GM18502 (cell line): ENCODE results near the gene PAOX.
A peak's percentile ranks its signal among the peaks of the same experiment; 100 is the strongest.
"Not testable (repeated sequence)": the region's sequence is repeated elsewhere in the genome, so short reads cannot be mapped to it uniquely, and the experiment has no call there.

Experiments used
- ATAC-seq: cut with Tn5 transposase; IDR thresholded peaks from one replicate; pipeline ENCODE4 v1.9.1; 2021; ENCODE audit warnings: mild to moderate bottlenecking; ENCODE audit not compliant: unreplicated experiment, poor library complexity

The PAOX gene

GRCh38 chr10:133400624-133401424 lies 21.8 kb downstream of the PAOX start:
- ATAC-seq: peak; percentile 82

DNA sequence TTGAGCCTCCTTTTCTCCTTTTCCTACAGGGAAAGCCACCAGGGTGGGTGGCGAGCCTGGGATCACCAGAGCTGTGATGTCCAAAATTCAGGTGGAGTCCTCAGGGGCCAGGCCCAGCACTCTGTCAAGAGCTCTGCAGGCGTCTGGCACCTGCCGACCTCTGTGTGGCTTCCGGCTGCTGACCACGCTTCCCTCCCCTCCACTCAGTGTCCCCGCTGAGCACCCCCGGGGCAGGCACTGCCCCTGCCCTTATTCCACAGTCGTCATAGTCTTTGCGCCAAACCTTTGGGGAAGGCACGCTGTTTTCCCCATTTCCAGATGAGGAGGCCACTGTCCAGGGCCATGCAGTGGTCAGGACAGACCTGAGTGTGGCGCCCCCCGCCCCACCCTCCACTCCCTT lies 22.4 kb downstream of the PAOX start:
- ATAC-seq: peak; percentile 6

- ATAC-seq: no peak
These were observed 23.1 kb downstream of the PAOX start for GRCh38 chr10:133401981-133402725.

GRCh38 chr10:133403359-133403758 lies 24.3 kb downstream of the PAOX start:
- no peak for ATAC-seq

GRCh38 chr10:133403784-133404183 lies 24.7 kb downstream of the PAOX start:
- ATAC-seq: no peak

DNA sequence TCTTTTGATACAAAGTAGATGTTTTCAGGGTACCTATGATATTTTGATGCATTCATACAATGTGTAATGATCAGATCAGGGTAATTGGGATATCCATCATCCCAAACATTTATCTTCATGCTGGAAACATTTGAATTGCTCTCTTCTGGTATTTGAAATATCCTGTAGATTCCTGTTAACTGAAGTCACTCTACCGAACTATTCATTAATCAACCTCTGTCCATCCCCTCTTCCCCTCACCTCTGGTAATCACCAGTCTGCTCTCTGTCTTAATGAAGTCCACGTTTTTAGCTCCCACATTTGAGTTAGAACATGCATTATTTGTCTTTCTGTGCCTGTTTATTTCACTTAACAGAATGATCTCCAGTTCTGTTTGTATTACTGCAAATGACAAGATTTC lies 26.2 kb downstream of the PAOX start:
- ATAC-seq: no peak

- peak; percentile 62 for ATAC-seq
These were observed 26.9 kb downstream of the PAOX start for GRCh38 chr10:133405844-133406527.

GRCh38 chr10:133411523-133412380 lies 32.7 kb downstream of the PAOX start:
- ATAC-seq: no peak

GRCh38 chr10:133412381-133412711 lies 33.3 kb downstream of the PAOX start:
- ATAC-seq: no peak

DNA sequence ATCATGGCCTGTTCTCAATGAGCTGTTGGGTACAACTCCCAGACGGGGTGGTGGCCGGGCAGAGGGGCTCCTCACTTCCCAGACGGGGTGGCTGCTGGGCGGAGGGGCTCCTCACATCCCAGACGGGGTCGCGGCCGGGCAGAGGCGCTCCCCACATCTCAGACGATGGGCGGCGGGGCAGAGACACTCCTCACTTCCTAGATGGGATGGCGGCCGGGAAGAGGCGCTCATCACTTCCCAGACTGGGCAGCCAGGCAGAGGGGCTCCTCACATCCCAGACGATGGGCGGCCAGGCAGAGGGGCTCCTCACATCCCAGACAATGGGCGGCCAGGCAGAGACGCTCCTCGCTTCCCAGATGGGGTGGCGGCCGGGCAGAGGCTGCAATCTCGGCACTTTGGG lies 35.3 kb downstream of the PAOX start:
- ATAC-seq: not testable (repeated sequence)

DNA sequence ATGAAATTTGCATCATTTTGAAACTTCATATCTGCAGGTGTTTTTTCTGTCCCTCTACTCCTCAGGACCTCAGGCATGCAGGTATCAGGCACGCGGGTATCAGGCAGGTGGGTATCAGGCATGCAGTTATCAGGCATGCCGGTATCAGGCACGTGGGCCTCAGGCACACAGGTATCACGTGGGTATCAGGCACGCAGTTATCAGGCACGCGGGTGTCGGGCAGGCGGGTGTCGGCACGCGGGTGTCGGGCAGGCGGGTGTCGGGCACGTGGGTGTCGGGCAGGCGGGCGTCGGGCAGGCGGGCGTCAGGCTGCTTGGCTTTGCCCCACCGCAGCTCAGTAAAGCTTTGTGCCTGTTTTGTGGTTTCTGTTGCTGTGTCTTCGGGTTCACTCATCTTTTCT lies 36.7 kb downstream of the PAOX start:
- ATAC-seq: no peak

DNA sequence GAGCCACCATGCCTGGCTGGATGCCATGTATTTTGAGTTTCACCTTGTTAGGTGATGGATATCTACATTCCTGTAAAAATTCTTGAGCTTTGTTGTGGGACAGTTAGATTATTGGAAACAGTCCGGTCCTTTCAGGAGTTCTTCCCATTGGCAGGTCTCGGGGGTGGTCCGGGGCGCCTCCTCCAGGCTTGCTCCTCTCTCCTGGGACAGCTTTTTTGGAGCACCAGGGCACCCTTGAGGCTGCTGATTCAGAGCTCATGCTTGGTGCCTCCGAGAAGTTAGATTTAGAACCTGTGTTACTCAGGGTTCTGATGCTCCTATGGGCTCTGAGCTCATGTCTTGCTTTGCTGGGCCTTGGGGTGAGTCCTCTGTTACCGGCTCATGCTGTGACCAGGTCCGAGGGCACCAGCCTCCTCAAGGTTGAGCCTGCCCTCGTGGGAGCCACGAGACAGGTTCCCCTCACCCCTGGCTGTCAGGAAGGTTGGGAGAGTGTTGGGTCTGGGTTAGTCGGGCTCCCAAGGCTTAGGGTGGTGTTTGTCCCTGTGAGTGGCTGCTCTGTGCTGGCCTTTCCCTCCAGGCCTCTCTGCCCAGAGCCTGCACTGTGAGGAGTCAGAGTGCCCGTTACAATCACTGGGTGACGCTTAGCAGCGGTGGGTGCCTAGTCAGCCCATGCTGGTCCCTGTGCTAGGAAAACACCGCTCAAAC lies 39.4 kb downstream of the PAOX start:
- ATAC-seq: no peak

GRCh38 chr10:133419211-133419950 lies 40.3 kb downstream of the PAOX start:
- ATAC-seq: no peak

DNA sequence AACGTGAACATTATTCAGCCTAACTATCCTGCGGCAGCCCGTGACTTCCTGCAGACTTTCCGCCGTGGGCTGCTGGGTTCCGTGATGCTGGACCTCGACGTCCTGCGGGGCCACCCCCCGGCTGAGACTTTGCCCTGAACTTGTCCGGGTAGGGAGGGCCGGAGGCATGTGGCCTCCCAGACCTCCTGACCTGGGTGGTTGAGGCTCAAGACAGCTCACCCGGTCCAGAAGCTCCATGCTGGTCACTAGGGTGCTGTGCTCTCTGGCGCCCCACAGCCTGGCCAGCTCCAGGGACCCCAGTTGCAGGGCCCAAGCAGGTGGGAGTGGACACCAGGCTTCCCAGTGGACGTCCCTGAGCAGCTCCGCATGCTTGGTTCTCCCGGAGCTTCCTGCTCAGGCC lies 41.0 kb downstream of the PAOX start:
- no peak for ATAC-seq

GRCh38 chr10:133420579-133420978 lies 41.5 kb downstream of the PAOX start:
- no peak for ATAC-seq

GRCh38 chr10:133421336-133422222 lies 42.5 kb downstream of the PAOX start:
- no peak for ATAC-seq

GRCh38 chr10:133422223-133422806 lies 43.3 kb downstream of the PAOX start:
- no peak for ATAC-seq
